Astrocyte of the spinal cord (primary cell): ENCODE data around the gene MTFR1L.

Experiments used
- DNase-seq: peaks from one replicate; pipeline ENCODE4 v3.0.0; 2011; ENCODE audit warnings: low read depth, low spot score
- H3K4me3 ChIP-seq: 2 replicates; pipeline ENCODE4 v1.5.1; 2011; ENCODE audit warnings: low read depth, mild to moderate bottlenecking, low read length, moderate library complexity
- in situ Hi-C: cut with HindIII; loops from 2 replicates; pipeline ENCODE4 v1.10.0; 2017; ENCODE audit warnings: low sequenced_read_pairs
- TF ChIP-seq, protein P1 (sequence below): IDR thresholded peaks from 2 replicates; pipeline ENCODE4 v1.5.1; 2012; ENCODE audit warnings: low read depth, mild to moderate bottlenecking, low read length, inconsistent platforms

Gene MTFR1L

DNA sequence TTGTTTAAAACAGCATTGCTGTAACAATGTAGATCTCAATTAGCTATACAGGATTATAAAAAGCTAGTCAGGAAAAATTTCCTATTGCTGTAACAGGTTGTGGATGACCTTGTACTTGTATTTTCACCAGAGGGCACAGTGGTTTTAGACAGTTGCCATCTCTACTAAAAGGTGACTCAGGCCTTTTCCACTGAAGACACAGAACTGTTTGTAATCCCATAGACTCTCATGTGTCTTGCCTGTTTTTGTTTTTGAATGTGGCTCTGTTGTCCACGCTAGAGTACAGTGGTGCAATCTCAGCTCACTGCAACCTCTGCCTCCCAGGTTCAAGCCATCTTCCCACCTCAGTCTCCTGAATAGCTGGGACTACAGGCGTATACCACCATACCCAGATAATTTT lies 5.9 kb downstream of the MTFR1L start:
- in situ Hi-C loops = no loop called here
- TF ChIP-seq, protein P1, sequence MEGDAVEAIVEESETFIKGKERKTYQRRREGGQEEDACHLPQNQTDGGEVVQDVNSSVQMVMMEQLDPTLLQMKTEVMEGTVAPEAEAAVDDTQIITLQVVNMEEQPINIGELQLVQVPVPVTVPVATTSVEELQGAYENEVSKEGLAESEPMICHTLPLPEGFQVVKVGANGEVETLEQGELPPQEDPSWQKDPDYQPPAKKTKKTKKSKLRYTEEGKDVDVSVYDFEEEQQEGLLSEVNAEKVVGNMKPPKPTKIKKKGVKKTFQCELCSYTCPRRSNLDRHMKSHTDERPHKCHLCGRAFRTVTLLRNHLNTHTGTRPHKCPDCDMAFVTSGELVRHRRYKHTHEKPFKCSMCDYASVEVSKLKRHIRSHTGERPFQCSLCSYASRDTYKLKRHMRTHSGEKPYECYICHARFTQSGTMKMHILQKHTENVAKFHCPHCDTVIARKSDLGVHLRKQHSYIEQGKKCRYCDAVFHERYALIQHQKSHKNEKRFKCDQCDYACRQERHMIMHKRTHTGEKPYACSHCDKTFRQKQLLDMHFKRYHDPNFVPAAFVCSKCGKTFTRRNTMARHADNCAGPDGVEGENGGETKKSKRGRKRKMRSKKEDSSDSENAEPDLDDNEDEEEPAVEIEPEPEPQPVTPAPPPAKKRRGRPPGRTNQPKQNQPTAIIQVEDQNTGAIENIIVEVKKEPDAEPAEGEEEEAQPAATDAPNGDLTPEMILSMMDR = no peak
- DNase-seq = no peak
- no peak overlapping the region for H3K4me3 ChIP-seq

DNA sequence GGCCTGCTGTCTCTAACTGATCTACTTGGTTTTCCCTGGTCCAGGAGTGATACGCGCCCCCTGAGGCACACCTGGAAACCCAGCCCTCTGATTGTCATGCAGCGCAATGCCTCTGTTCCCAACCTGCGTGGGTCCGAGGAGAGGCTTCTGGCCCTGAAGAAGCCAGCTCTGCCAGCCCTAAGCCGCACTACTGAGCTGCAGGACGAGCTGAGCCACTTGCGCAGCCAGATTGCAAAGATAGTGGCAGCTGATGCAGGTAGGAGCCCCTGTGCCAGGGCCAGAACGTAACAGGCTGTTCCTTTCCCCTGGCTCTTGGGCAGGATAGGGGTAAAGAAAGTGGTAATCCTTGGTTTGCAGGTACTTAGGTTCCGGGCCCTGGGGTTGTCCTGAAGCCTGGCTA lies 6.8 kb downstream of the MTFR1L start:
- no peak for DNase-seq
- TF ChIP-seq, protein P1 = no peak
- H3K4me3 ChIP-seq = no peak overlapping the region
- in situ Hi-C loops = no loop called here

DNA sequence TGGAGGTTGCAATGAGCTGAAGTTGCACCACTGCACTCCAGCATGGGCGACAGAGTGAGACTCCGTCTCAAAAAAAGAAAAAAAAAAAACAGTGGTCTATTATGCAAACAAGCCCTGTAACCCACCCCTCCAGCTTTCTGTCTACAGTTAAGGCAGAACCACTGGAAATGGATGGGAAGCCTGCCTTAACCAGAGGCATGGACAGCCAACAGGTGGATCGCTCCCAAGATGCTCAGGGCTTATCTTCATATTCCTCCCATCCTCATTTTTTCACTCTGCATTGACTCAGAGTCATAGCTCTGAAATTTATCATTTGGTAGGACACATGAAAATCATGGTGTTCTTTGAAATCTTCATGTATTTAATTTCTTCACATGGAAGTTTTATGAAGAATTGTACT lies 8.7 kb downstream of the MTFR1L start:
- TF ChIP-seq, protein P1 = no peak
- DNase-seq = no peak
- no peak overlapping the region for H3K4me3 ChIP-seq
- in situ Hi-C loops = no loop called here

DNA sequence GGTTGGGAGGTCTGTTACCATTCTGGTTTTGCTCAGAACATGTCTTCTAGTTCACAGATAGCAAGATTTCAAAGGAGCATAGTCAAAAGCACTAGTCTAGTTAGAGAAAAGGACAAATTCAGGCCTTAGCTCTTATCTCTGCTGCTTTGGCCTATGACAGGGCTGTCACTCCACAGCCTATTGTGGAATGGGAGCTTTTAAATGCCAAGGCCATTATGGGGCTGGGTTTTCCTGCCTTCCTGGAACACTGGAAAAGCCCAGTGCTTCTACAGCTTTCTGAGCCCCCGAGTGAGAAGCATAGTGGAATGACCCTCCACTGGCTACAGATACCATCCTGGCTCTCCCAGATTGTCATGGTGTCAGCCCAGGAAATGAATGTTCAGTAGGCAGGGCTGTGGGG lies 9.3 kb downstream of the MTFR1L start:
- in situ Hi-C loops = no loop called here
- TF ChIP-seq, protein P1 = no peak
- H3K4me3 ChIP-seq = no peak overlapping the region
- DNase-seq = no peak

DNA sequence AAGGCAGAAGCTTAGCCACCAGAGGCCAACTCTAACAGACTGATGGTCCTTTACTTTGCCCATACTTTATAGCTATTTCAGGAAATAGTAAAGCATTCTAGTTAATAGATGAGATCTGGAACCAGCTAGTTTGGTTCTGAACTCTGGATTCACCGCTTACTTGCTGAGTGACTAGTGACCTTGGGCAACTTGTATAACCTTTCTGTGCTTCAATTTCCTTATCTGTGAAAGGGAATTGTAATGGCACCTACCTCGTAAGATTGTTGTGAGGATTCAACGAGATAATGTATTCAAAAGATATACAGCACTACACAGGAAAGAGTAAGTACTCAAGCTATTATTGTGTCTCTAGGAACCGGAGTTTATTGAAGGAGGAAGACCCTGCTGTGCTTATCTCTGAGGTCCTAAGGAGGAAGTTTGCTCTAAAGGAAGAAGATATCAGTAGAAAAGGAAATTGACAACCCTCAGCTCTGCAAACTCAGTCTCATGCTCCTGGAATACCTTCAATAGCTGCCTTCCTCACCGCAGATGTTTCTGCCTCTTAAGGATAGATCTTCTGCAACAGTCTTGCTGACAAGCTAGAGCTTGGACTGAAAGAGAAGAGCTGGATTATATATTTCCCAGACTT lies 11.9 kb downstream of the MTFR1L start:
- no peak for DNase-seq
- no peak overlapping the region for H3K4me3 ChIP-seq
- TF ChIP-seq, protein P1 = no peak
- in situ Hi-C loops = no loop called here

DNA sequence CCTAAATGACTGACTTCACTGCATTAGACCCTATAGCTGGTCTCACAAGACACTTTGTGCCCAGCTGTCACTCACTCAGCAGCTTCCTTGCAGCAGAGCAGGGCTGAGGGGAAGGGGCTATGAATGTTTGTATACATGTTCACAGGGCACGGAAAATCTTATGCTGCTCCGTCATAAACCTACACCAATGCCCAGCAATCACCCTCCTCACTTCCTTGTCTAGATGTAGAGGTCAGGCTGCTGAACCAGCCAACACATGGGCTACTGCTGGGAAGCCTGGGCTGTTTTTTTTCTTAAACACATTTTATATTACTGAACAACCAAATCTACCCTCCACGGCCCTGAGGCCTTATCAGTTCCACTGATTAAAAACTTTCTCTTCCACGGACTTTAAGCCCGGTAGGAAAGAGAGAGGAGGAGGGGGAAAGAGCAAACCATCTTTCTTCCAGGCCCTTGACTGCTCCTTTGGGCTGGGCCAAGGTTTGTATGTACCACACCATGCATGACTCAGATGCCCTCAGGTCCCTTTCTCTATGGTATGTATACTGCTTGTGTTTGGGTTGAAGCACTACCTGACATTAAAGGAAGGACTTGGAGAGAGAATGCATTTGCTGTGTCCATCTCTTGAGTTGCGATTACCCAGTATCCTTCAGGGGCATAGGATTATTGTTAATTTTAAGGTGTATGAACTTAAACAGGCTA lies 12.7 kb downstream of the MTFR1L start:
- DNase-seq = no peak
- TF ChIP-seq, protein P1 = no peak
- no peak overlapping the region for H3K4me3 ChIP-seq
- in situ Hi-C loops = no loop called here
